Left lung (tissue), 10 donors: Measurements from ENCODE around the gene TTBK1. TPM values are rescaled to one million over a fixed set of nuclear protein-coding genes. Genes with fewer than 3 reads are reported as not detected.

Experiments used
- ATAC-seq: fragments of 200-7000 bp; cut with Tn5 transposase; one replicate; pipeline ENCODE4 v1.9.1; 2020; ENCODE audit warnings: moderate library complexity
- DNase-seq, 4 donors: peaks; one replicate each; pipeline ENCODE4 v3.0.0-alpha.2; 2013 to 2020
- H3K27ac ChIP-seq, 2 donors: fragments of 200-600 bp; sonication (generic) in 1 of 2; one replicate each; pipeline versions ENCODE4 v1.5.0 to v1.8.0; 2020 to 2021
- H3K27me3 ChIP-seq, 2 donors: fragments of 200-600 bp; sonication (generic) in 1 of 2; one replicate each; pipeline versions ENCODE4 v1.5.0 to v1.8.0; 2020 to 2021
- H3K36me3 ChIP-seq, 2 donors: fragments of 200-600 bp; sonication (generic) in 1 of 2; one replicate each; pipeline versions ENCODE4 v1.5.0 to v1.8.0; 2020 to 2021
- H3K4me1 ChIP-seq, 2 donors: fragments of 200-600 bp; one replicate each; pipeline ENCODE4 v1.8.0; 2021
- H3K4me3 ChIP-seq, 2 donors: fragments of 200-600 bp; sonication (generic) in 1 of 2; one replicate each; pipeline versions ENCODE4 v1.5.0 to v1.8.0; 2020 to 2021; ENCODE audit warnings: mild to moderate bottlenecking in 1 of 2
- H3K9me3 ChIP-seq, 2 donors: fragments of 200-600 bp; sonication (generic) in 1 of 2; one replicate each; pipeline versions ENCODE4 v1.5.0 to v1.8.0; 2020 to 2021
- intact Hi-C, 2 donors: fragments of 100-400 bp; cut with DNase I; formaldehyde crosslinking; loops; one replicate each; pipeline versions ENCODE4 v1.11.2 to v1.14.2; 2022
- polyA plus RNA-seq, 6 donors: library from polyadenylated mRNA; unstranded; fragments of 120-200 nt; gene quantifications; one replicate each; pipeline ENCODE4 v1.2.1, GENCODE V29; 2013; ENCODE audit not compliant: insufficient read length in 6 of 6
- total RNA-seq, 2 donors: library from RNA; stranded (reverse); fragmentation: NEBNext Ultra II Directional; extraction: Animal tissue kit (Norgen Biotek cat#: 25700); gene quantifications; one replicate each; pipeline ENCODE4 v1.2.1, GENCODE V29; 2021
- TF ChIP-seq, protein P1 (sequence below), 2 donors: fragments of 200-600 bp; sonication (generic) in 1 of 2; IDR thresholded peaks; one replicate each; pipeline versions ENCODE4 v1.5.0 to v1.8.0; 2021; ENCODE audit warnings: antibody characterized with exemption in 2 of 2
- donor health status: DM: no; HTN: yes; CAD: no.
- donor health status: DM: no; HTN: no; CAD: no.

TTBK1 gene
- total and polyA plus RNA-seq, 8 donors = 0.08 to 0.94 (median 0.62) TPM

DNA sequence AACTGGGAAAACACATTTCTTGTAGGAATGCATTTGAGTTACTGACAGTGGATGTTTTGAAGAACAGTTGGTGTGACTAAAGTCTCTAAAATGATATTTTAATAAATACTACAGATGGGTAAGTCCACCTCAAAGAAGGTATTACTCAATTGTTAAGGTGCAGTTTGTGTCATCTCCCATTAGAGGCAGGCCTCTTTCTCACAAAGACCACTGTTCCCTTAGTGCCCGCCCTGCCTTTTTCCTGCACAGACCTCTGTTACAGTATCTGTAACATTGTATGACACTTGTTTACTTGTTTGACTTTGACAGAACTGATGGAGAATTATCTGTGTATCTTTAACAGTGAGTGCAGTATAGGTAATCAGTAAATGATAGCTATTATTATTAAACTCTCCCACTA is 70.5 kb downstream of the TTBK1 start:
- Histone ChIP-seq H3K27ac (peak overlapping the region in 1 of 2 donors; percentile 75), H3K4me1 (peaks cover 0 to 43% of the 10 kb centered on the region in 2 donors), H3K9me3 (no peaks in the 10 kb centered on the region), H3K4me3 (no peak overlapping the region), H3K27me3 (peaks cover 0 to 12% of the 10 kb centered on the region in 2 donors), H3K36me3 (no peaks in the 10 kb centered on the region)
- TF ChIP-seq, protein P1, sequence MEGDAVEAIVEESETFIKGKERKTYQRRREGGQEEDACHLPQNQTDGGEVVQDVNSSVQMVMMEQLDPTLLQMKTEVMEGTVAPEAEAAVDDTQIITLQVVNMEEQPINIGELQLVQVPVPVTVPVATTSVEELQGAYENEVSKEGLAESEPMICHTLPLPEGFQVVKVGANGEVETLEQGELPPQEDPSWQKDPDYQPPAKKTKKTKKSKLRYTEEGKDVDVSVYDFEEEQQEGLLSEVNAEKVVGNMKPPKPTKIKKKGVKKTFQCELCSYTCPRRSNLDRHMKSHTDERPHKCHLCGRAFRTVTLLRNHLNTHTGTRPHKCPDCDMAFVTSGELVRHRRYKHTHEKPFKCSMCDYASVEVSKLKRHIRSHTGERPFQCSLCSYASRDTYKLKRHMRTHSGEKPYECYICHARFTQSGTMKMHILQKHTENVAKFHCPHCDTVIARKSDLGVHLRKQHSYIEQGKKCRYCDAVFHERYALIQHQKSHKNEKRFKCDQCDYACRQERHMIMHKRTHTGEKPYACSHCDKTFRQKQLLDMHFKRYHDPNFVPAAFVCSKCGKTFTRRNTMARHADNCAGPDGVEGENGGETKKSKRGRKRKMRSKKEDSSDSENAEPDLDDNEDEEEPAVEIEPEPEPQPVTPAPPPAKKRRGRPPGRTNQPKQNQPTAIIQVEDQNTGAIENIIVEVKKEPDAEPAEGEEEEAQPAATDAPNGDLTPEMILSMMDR (IDR thresholded peaks at IDR 0.05) = no peak
- DNase-seq (no peak), ATAC-seq (no peak)
- intact Hi-C loops = no loop called here

DNA sequence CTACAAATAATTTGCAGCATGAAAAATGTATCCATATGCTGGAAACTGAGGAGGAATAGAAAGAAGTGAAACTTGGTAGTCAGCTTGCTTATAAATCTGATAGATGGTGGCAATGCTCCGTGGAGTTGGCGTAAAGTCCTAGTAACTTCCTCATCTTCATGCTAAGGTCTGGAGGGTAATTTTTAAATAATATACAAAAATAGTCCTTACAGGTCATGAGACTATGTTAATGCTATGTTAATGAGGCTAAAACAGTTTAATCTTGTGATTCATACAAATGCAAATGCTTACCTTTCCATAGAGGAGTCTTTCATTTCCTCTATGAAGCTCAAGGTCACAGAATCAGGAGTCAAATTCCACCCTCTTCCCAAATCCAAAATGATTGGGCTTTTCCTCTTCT is 74.7 kb downstream of the TTBK1 start:
- TF ChIP-seq, protein P1 (IDR thresholded peaks at IDR 0.05) = no peak
- intact Hi-C loops = no loop called here
- Histone ChIP-seq H3K4me3 (no peak overlapping the region), H3K27me3 (no peaks in the 10 kb centered on the region), H3K27ac (no peak overlapping the region), H3K9me3 (no peaks in the 10 kb centered on the region), H3K4me1 (peaks cover 0 to 14% of the 10 kb centered on the region in 2 donors), H3K36me3 (no peaks in the 10 kb centered on the region)
- no peak for ATAC-seq
- DNase-seq = no peak

DNA sequence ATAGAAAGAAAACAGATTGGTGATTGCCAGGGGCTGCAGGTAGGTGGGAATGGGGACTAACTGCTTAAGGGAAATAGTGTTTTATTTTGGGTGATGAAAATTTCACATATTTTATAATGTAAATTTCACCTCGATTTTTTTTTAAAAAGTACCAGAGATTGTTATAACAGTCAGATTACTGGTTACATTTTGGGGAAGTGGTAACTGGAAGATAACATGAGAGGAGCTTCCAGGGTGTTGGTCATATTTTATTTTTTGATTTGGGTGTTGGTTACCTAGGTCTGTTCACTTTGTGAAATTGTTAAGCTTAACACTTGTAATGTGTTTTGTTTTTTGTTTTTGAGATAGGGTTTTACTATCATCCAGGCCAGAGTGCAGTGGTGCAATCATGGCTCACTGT is 82.6 kb downstream of the TTBK1 start:
- no peaks in the 10 kb centered on the region for H3K4me1 ChIP-seq
- H3K27ac ChIP-seq = no peak overlapping the region
- intact Hi-C loops = no loop called here
- no peaks in the 10 kb centered on the region for H3K9me3 ChIP-seq
- H3K27me3 ChIP-seq = no peaks in the 10 kb centered on the region
- H3K4me3 ChIP-seq = no peak overlapping the region
- DNase-seq = no peak
- TF ChIP-seq, protein P1 (IDR thresholded peaks at IDR 0.05) = no peak
- no peak for ATAC-seq
- H3K36me3 ChIP-seq = no peaks in the 10 kb centered on the region

DNA sequence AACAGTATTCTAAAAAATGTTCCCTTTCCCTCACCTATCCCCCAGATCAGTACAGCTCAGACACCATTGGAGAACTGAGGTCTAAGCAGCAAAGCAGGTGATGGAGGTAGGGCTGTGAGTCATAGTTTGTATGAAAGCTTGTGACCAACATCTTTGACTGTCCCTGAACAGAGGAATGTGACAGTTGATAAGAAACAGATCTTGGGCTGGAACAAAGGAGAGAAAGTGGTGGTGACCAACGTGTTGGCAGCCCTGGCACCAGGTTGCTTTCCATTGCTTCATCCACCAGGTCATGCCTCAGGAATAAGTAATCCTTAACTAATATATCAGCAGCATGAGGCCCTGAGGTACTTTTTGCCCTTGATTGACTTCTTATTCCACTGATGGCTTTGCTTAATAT is 85.2 kb downstream of the TTBK1 start:
- intact Hi-C loops = no loop called here
- Histone ChIP-seq H3K4me1 (peaks cover 0 to 8% of the 10 kb centered on the region in 2 donors), H3K4me3 (no peak overlapping the region), H3K27me3 (no peaks in the 10 kb centered on the region), H3K27ac (no peak overlapping the region), H3K36me3 (no peaks in the 10 kb centered on the region), H3K9me3 (no peaks in the 10 kb centered on the region)
- TF ChIP-seq, protein P1 (IDR thresholded peaks at IDR 0.05) = no peak
- ATAC-seq (no peak), DNase-seq (no peak)

DNA sequence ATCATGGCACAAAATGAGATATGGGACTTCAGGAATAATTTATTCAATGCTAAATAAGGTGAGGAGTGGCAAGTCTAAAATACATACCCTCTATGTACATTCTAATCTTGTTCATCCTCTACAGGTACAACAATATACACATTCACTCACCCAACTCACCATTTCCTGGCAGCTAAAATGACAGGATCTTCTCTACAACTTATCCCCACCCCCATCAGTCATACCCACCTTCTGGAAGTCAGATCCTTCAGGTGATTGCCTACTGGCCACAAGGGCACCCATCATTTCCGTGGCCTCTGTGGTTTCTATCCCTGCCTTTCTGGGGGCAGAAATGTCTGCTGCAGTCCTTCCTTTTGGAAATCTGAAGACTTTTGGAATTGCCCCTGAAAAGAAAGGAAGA is 88.2 kb downstream of the TTBK1 start:
- TF ChIP-seq, protein P1 (IDR thresholded peaks at IDR 0.05) = no peak
- H3K27me3 ChIP-seq = no peaks in the 10 kb centered on the region
- H3K36me3 ChIP-seq = peaks cover 0 to 7% of the 10 kb centered on the region in 2 donors
- ATAC-seq (no peak), DNase-seq (no peak)
- H3K4me3 ChIP-seq = no peak overlapping the region
- no peak overlapping the region for H3K27ac ChIP-seq
- H3K9me3 ChIP-seq = no peaks in the 10 kb centered on the region
- intact Hi-C loops = no loop called here
- H3K4me1 ChIP-seq = peaks cover 0 to 14% of the 10 kb centered on the region in 2 donors
